Hematopoietic multipotent progenitor cell treated with erythropoietin and hydrocortisone succinate and interleukin-3 and kit ligand, for 6 days (in vitro differentiated cells): Measurements from ENCODE around the gene RGS6.

Source experiments
- DNase-seq: peaks from one replicate; pipeline ENCODE4 v3.0.0-alpha.2; 2015

The RGS6 gene

GRCh38 chr14:72614891-72615415, 682.7 kb downstream of the RGS6 start:
- DNase-seq: no peak

- DNase-seq: no peak
Observed at GRCh38 chr14:72615451-72616121, 683.4 kb downstream of the RGS6 start.
